Common myeloid progenitor, CD34-positive (primary cell): Measurements from ENCODE around the gene UGT1A7.

ENCODE experiments used
- CTCF ChIA-PET: fragments of 350-600 bp; sonication (Branson Sonifier 250); formaldehyde crosslinking; loops from one replicate; lab custom pipeline; 2021; ENCODE audit warnings: antibody characterized with exemption; lab: Charles Lee
- POLR2A ChIA-PET: fragments of 350-600 bp; sonication (Branson Sonifier 250); formaldehyde crosslinking; loops from one replicate; lab custom pipeline; 2021; ENCODE audit warnings: antibody characterized with exemption; lab: Charles Lee
- DNase-seq, 3 donors: peaks; one replicate each; pipeline versions ENCODE4 v3.0.0 to v3.0.0-alpha.2; 2013
- H3K27ac ChIP-seq, 2 experiments: 1 replicate in 1 of 2; 2 replicates in 1 of 2; pipeline ENCODE4 v1.7.0; 2013; ENCODE audit warnings: inconsistent platforms in 2 of 2, low read length in 2 of 2, mild to moderate bottlenecking in 2 of 2, low read depth in 1 of 2, moderate library complexity in 1 of 2; ENCODE audit not compliant: severe bottlenecking in 2 of 2, insufficient read depth in 1 of 2, poor library complexity in 1 of 2
- H3K27me3 ChIP-seq, 5 experiments: replicated peaks in 2 of 5; 1 replicate in 3 of 5; 2 replicates in 2 of 5; pipeline versions ENCODE4 v1.6.1 to v1.7.0; 2013; ENCODE audit warnings: low read length in 4 of 5, mild to moderate bottlenecking in 2 of 5, moderate library complexity in 2 of 5, inconsistent platforms in 1 of 5; ENCODE audit not compliant: insufficient read depth in 5 of 5, control insufficient read depth in 4 of 5
- H3K36me3 ChIP-seq, 4 experiments: 1 replicate in 2 of 4; 2 replicates in 2 of 4; pipeline versions ENCODE4 v1.6.1 to v1.7.0; 2013; ENCODE audit warnings: low read length in 3 of 4, control low read depth in 1 of 4, mild to moderate bottlenecking in 1 of 4; ENCODE audit not compliant: control insufficient read depth in 4 of 4, insufficient read depth in 4 of 4
- H3K4me1 ChIP-seq, 4 experiments: 1 replicate in 3 of 4; 2 replicates in 1 of 4; pipeline versions ENCODE4 v1.6.1 to v1.7.1; 2013; ENCODE audit warnings: low read length in 3 of 4, mild to moderate bottlenecking in 3 of 4, control low read depth in 1 of 4, inconsistent platforms in 1 of 4, moderate library complexity in 1 of 4; ENCODE audit not compliant: control insufficient read depth in 4 of 4, insufficient read depth in 4 of 4; ENCODE audit errors: control extremely low read depth in 1 of 4
- H3K4me3 ChIP-seq, 7 experiments: 1 replicate in 4 of 7; 2 replicates in 3 of 7; pipeline versions ENCODE4 v1.5.1 to v1.7.0; 2013; ENCODE audit warnings: mild to moderate bottlenecking in 7 of 7, low read length in 6 of 7, moderate library complexity in 6 of 7, inconsistent platforms in 2 of 7, low read depth in 2 of 7, control low read depth in 1 of 7; ENCODE audit not compliant: insufficient read depth in 4 of 7, control insufficient read depth in 1 of 7; ENCODE audit errors: extremely low read depth in 1 of 7
- H3K9me3 ChIP-seq, 5 experiments: 1 replicate in 4 of 5; 2 replicates in 1 of 5; pipeline versions ENCODE4 v1.6.1 to v1.7.1; 2013; ENCODE audit warnings: low read length in 4 of 5, mild to moderate bottlenecking in 2 of 5, inconsistent platforms in 1 of 5, low read depth in 1 of 5, moderate library complexity in 1 of 5; ENCODE audit not compliant: control insufficient read depth in 4 of 5, insufficient read depth in 2 of 5; ENCODE audit errors: control extremely low read depth in 1 of 5
- WGBS: methylation state at CpG from one replicate; pipeline ENCODE4 v1.1.5; 2013; ENCODE audit not compliant: insufficient coverage; 5-methylcytosine and 5-hydroxymethylcytosine counted together

UGT1A7 gene

DNA sequence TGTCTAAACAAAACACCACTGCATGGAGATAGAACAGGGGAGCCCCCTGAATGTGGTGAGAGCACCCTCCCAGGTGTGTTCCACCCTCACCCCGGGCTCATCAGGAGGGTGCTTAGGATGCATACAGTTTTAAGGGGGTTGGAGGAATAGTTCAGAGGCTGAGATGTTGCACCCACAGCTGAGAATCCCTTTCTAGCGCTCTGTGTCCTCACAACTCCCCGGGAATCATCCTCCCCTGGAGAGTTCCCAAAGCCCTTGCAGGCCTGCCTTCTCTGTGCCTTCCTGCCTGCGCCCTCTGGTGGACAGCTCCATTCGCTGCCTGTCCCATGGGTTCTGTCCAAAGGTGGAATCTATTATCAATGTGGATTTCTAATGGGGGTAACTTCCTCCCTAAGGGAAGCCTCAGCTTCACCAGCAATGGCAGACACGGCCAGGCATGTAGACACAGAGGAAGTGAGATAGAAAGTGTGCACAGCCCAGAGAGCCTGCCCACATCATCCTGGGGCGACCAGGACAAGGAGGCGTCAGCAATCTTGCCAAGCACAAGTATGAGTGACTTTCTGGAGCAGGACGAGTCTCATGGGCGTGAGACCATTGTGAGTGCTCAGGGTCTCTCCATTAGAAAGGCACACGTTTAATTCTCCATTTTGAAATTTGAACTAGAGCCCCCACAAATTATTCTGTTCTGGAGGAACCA, 29.8 kb downstream of the UGT1A7 start:
- WGBS, result 52% methylated on average over 8 of the region's 11 CpGs
- Histone ChIP-seq H3K36me3 (no peaks in the 10 kb centered on the region), H3K27me3 (no peaks in the 10 kb centered on the region), H3K9me3 (no peaks in the 10 kb centered on the region), H3K27ac (no peak overlapping the region), H3K4me1 (no peaks in the 10 kb centered on the region), H3K4me3 (no peak overlapping the region)
- DNase-seq, result peak; percentile 46 to 69 (median 65)
- ChIA-PET CTCF (interaction anchor here (0.6 to 1.1 kb wide), 7 partner anchors 15 to 1955 kb away, joined by 3 to 4 read pairs (median 3); no protein-coding TSS in a partner anchor), POLR2A (no interaction called here)

DNA sequence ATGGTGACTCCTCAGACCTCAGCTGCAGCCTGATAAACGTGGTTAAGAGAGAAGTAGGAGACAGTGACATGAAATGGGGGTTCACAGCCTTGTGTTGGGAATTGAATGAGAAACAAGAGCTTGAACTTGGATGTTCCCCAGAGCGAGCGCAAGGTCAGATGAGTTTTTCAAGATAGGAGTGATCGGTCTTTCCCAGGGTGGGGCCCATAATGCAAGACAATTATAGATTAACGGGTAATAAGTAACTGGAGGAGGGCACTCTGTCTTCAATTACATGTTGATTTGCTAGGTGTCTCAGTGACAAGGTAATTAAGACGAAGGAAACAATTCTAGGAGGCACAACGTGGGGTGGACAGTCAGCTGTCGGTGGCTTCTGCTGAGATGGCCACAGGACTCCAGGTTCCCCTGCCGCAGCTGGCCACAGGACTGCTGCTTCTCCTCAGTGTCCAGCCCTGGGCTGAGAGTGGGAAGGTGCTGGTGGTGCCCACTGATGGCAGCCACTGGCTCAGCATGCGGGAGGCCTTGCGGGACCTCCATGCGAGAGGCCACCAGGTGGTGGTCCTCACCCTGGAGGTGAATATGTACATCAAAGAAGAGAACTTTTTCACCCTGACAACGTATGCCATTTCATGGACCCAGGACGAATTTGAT, 31.0 kb downstream of the UGT1A7 start, which contains the start of gene UGT1A5:
Gene UGT1A5, plus strand, starts transcription at position 297 of the 651 bp plus-strand sequence. Its CDS starts 85 bp downstream, at position 382.
- Histone ChIP-seq H3K36me3 (no peaks in the 10 kb centered on the region), H3K9me3 (no peaks in the 10 kb centered on the region), H3K27ac (no peak within 1 kb of the TSS), H3K4me3 (no peak within 1 kb of the TSS), H3K27me3 (peaks cover 0 to 4% (median 2%) of the 10 kb centered on the region in 5 experiments), H3K4me1 (no peaks in the 10 kb centered on the region)
- 95% methylated on average over 14 of the region's 14 CpGs for WGBS
- ChIA-PET POLR2A (no interaction called here), CTCF (interaction anchor here (0.9 kb wide), 1 partner anchor 13 kb away, joined by 3 read pairs; no protein-coding TSS in a partner anchor)
- DNase-seq, result no peak

DNA sequence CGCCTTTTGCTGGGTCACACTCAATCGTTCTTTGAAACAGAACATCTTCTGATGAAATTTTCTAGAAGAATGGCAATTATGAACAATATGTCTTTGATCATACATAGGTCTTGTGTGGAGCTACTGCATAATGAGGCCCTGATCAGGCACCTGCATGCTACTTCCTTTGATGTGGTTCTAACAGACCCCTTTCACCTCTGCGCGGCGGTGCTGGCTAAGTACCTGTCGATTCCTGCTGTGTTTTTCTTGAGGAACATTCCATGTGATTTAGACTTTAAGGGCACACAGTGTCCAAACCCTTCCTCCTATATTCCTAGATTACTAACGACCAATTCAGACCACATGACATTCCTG, 31.5 kb downstream of the UGT1A7 start:
- H3K27ac ChIP-seq, result no peak overlapping the region
- POLR2A ChIA-PET, result no interaction called here

GRCh38 chr2:233714121-233714520, 32.4 kb downstream of the UGT1A7 start:
- Histone ChIP-seq H3K27me3 (peaks cover 0 to 4% (median 2%) of the 10 kb centered on the region in 5 experiments), H3K9me3 (no peaks in the 10 kb centered on the region), H3K27ac (no peak overlapping the region), H3K4me3 (no peak overlapping the region), H3K36me3 (no peaks in the 10 kb centered on the region), H3K4me1 (no peaks in the 10 kb centered on the region)
- 74% methylated on average over 2 of the region's 2 CpGs for WGBS
- peak in 2 of 3 donors; percentile 4 to 13 for DNase-seq
- POLR2A ChIA-PET, result no interaction called here
- CTCF ChIA-PET, result no interaction called here

More for the DNA sequence above, 31.5 kb downstream of the UGT1A7 start:
- Histone ChIP-seq H3K9me3 (no peaks in the 10 kb centered on the region), H3K4me1 (no peaks in the 10 kb centered on the region), H3K27me3 (peaks cover 0 to 4% (median 2%) of the 10 kb centered on the region in 5 experiments), H3K36me3 (no peaks in the 10 kb centered on the region), H3K4me3 (no peak overlapping the region)
- CTCF ChIA-PET, result no interaction called here
- WGBS, result 87% methylated on average over 4 of the region's 7 CpGs
- no peak for DNase-seq

DNA sequence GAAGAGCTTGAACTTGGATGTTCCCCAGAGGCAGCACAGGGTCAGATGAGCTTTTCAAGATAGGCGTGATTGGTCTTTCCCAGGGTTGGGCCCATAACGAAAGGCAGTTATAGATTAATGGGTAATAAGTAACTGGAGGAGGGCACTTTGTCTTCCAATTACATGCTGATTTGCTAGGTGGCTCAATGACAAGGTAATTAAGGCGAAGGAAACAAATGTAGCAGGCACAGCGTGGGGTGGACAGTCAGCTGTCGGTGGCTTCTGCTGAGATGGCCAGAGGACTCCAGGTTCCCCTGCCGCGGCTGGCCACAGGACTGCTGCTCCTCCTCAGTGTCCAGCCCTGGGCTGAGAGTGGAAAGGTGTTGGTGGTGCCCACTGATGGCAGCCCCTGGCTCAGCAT, 36.9 kb downstream of the UGT1A7 start, which contains the start of gene UGT1A4:
Gene UGT1A4, plus strand, starts transcription at position 185 of the 400 bp plus-strand sequence. Its CDS starts 85 bp downstream, at position 270.
- H3K4me1 ChIP-seq, result no peaks in the 10 kb centered on the region
- H3K9me3 ChIP-seq, result no peaks in the 10 kb centered on the region
- no peak within 1 kb of the TSS for H3K4me3 ChIP-seq
- no peak for DNase-seq
- no peak within 1 kb of the TSS for H3K27ac ChIP-seq
- ChIA-PET POLR2A (no interaction called here), CTCF (no interaction called here)
- H3K27me3 ChIP-seq, result peaks cover 0 to 4% (median 2%) of the 10 kb centered on the region in 5 experiments
- H3K36me3 ChIP-seq, result no peaks in the 10 kb centered on the region
- WGBS, result 96% methylated on average over 7 of the region's 7 CpGs

- Histone ChIP-seq H3K27me3 (peaks cover 0 to 2% (median 0%) of the 10 kb centered on the region in 5 experiments), H3K9me3 (peaks cover 0 to 2% (median 0%) of the 10 kb centered on the region in 5 experiments), H3K4me3 (no peak within 1 kb of the TSS), H3K27ac (no peak within 1 kb of the TSS), H3K36me3 (no peaks in the 10 kb centered on the region), H3K4me1 (no peaks in the 10 kb centered on the region)
- no peak for DNase-seq
- ChIA-PET POLR2A (no interaction called here), CTCF (interaction anchor here (1.0 kb wide), 1 partner anchor 37 kb away, joined by 3 read pairs; the partner anchor contains the start of gene UGT1A6)
- WGBS, result 92% methylated on average over 8 of the region's 8 CpGs
Measured at GRCh38 chr2:233728723-233729301, 47.1 kb downstream of the UGT1A7 start, which contains the start of gene UGT1A3. Gene UGT1A3, plus strand, starts transcription at chr2:233729042. Its CDS starts 85 bp downstream, at chr2:233729127.
